SJCRH30 (cell line): Measurements from ENCODE around the gene NUTM1. TPM values are rescaled to one million over a fixed set of nuclear protein-coding genes. Genes with fewer than 3 reads are reported as not detected.
"Not testable (repeated sequence)": the region's sequence is repeated elsewhere in the genome, so short reads cannot be mapped to it uniquely, and the experiment has no call there.

Source experiments
- DNase-seq, 2 experiments: peaks; one replicate each; pipeline ENCODE4 v3.0.0-alpha.2; 2015 to 2020
- H3K27ac ChIP-seq: fragments of 250-450 bp; sonication (Bioruptor Pico); 2 replicates; pipeline ENCODE4 v1.5.1; 2020; ENCODE audit warnings: mild to moderate bottlenecking, moderate library complexity
- H3K27me3 ChIP-seq: fragments of 250-450 bp; sonication (Bioruptor Pico); 2 replicates; pipeline ENCODE4 v1.5.1; 2020; ENCODE audit warnings: mild to moderate bottlenecking, moderate library complexity
- H3K36me3 ChIP-seq: fragments of 250-450 bp; sonication (Bioruptor Pico); 2 replicates; pipeline ENCODE4 v1.5.1; 2020; ENCODE audit warnings: mild to moderate bottlenecking, moderate library complexity
- H3K4me1 ChIP-seq: fragments of 250-450 bp; sonication (Bioruptor Pico); 2 replicates; pipeline ENCODE4 v1.5.1; 2020; ENCODE audit warnings: mild to moderate bottlenecking, moderate library complexity
- H3K4me3 ChIP-seq: fragments of 250-450 bp; sonication (Bioruptor Pico); 2 replicates; pipeline ENCODE4 v1.5.1; 2020; ENCODE audit warnings: mild to moderate bottlenecking, moderate library complexity
- H3K9me3 ChIP-seq: fragments of 250-450 bp; sonication (Bioruptor Pico); replicated peaks from 2 replicates; pipeline ENCODE4 v1.5.1; 2020; ENCODE audit warnings: mild to moderate bottlenecking, moderate library complexity
- total RNA-seq: library from RNA; depleted of rRNA; stranded (reverse); fragments of >200 nt; shearing (Covaris generic); gene quantifications from 2 replicates; pipeline ENCODE4 v1.2.3, GENCODE V29; 2014

The NUTM1 gene
- total RNA-seq, 1 experiment from 2014 or later: 0.04 TPM

DNA sequence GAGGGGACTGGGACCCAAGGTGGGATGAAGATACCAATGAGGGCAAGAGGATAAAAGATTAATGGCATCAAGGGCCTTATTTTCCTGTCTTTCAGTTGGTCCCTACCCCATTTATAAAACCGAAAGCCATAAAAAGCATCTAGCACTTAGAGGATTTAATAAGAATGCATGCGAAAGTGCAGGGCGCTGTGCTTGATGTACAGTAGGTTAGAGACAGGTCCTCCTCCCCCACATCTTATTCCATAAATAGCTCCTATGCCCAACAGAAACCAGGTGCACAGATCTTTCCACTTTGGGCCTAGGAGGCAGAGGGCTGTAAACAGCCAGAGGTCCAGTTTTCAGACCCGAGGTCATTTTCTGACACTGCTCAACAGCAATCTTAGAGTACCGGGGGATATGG lies 22.7 kb downstream of the NUTM1 start:
- Histone ChIP-seq H3K9me3 (no peaks in the 10 kb centered on the region), H3K36me3 (peaks cover 7% of the 10 kb centered on the region), H3K27me3 (no peaks in the 10 kb centered on the region), H3K4me3 (peak overlapping the region; percentile 84), H3K27ac (no peak overlapping the region), H3K4me1 (peaks cover 6% of the 10 kb centered on the region; the same call in 1 of the 2 replicates)
- DNase-seq: no peak

GRCh38 chr15:34366271-34367065 lies 23.4 kb downstream of the NUTM1 start:
- peak overlapping the region; percentile 84 for H3K4me3 ChIP-seq
- H3K9me3 ChIP-seq: no peaks in the 10 kb centered on the region
- peak overlapping the region; percentile 80 for H3K27ac ChIP-seq
- peaks cover 6% of the 10 kb centered on the region; the same call in 1 of the 2 replicates for H3K4me1 ChIP-seq
- no peaks in the 10 kb centered on the region for H3K27me3 ChIP-seq
- peaks cover 7% of the 10 kb centered on the region for H3K36me3 ChIP-seq
- peak; percentile 73 to 75 for DNase-seq

GRCh38 chr15:34367101-34368081 lies 24.3 kb downstream of the NUTM1 start, which contains the start of gene LPCAT4:
Gene LPCAT4 (minus strand): TSS chr15:34367196. CDS start chr15:34367100, 96 bp downstream.
- DNase-seq: peak; percentile 89 to 91
- Histone ChIP-seq H3K4me1 (peaks cover 6% of the 10 kb centered on the region; the same call in 1 of the 2 replicates), H3K36me3 (peaks cover 7% of the 10 kb centered on the region)

DNA sequence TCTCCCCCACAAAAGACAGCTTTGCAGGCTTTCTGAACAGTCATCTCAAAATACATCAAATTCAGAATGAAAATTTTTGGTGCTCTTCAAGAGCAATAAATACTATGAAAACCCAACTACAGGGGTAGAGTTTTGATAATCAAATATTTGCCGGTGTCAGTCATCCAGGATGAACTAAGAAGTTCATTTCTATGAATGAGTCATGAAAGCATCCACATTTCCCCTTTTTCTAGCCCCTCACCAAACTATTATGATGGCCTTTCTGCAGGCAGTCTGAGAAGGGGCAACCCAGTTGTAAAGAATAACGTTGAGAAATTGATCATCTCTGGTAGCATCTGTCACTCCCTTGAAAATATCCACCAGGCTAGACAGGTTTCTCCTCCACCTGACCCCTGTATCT lies 27.0 kb downstream of the NUTM1 start:
- Histone ChIP-seq H3K27me3 (no peaks in the 10 kb centered on the region), H3K9me3 (no peaks in the 10 kb centered on the region), H3K4me3 (no peak overlapping the region), H3K4me1 (peaks cover 6% of the 10 kb centered on the region; the same call in 1 of the 2 replicates), H3K27ac (no peak overlapping the region), H3K36me3 (peaks cover 3% of the 10 kb centered on the region; the same call in 1 of the 2 replicates)
- DNase-seq: no peak

More at GRCh38 chr15:34367101-34368081, 24.3 kb downstream of the NUTM1 start, which contains the start of gene LPCAT4:
- no peaks in the 10 kb centered on the region for H3K27me3 ChIP-seq
- H3K4me3 ChIP-seq: peak within 1 kb of the TSS; percentile 84
- peak within 1 kb of the TSS; percentile 92 for H3K27ac ChIP-seq
- no peaks in the 10 kb centered on the region for H3K9me3 ChIP-seq

- DNase-seq: no peak
- H3K36me3 ChIP-seq: no peaks in the 10 kb centered on the region
- no peaks in the 10 kb centered on the region for H3K27me3 ChIP-seq
- no peak overlapping the region for H3K4me3 ChIP-seq
- peaks cover 4% of the 10 kb centered on the region; the same call in 1 of the 2 replicates for H3K4me1 ChIP-seq
- no peak overlapping the region for H3K27ac ChIP-seq
- no peaks in the 10 kb centered on the region for H3K9me3 ChIP-seq
These were observed 27.5 kb downstream of the NUTM1 start for GRCh38 chr15:34370643-34371042.

GRCh38 chr15:34373951-34374350 lies 30.8 kb downstream of the NUTM1 start:
- no peak overlapping the region for H3K4me3 ChIP-seq
- no peak for DNase-seq
- no peaks in the 10 kb centered on the region for H3K4me1 ChIP-seq
- no peak overlapping the region for H3K27ac ChIP-seq
- no peaks in the 10 kb centered on the region for H3K27me3 ChIP-seq
- no peaks in the 10 kb centered on the region for H3K36me3 ChIP-seq
- no peaks in the 10 kb centered on the region for H3K9me3 ChIP-seq

DNA sequence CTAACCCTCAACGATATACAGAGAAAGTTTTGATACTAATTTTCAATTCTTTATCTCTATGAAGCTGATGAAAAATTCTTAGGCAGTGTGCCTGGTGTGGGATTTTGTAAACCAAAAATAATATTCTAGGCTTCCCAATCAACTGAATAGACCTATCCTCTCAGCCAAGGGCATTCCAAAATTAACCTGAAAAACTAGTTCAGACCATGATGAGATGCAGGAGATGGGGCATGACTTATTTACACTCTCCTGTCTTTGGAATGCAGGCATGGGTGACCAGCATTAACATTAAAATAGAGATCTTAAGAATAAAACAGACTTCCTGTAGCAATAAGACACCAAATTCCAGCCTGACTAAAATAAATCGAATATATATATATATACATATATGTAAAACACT lies 31.7 kb downstream of the NUTM1 start:
- H3K27me3 ChIP-seq: no peaks in the 10 kb centered on the region
- DNase-seq: no peak
- no peaks in the 10 kb centered on the region for H3K4me1 ChIP-seq
- H3K9me3 ChIP-seq: no peaks in the 10 kb centered on the region
- H3K36me3 ChIP-seq: no peaks in the 10 kb centered on the region
- H3K4me3 ChIP-seq: no peak overlapping the region
- H3K27ac ChIP-seq: no peak overlapping the region

GRCh38 chr15:34375541-34375940 lies 32.4 kb downstream of the NUTM1 start:
- not testable (repeated sequence) for H3K36me3 ChIP-seq, H3K27me3 ChIP-seq, H3K27ac ChIP-seq, H3K4me1 ChIP-seq, H3K4me3 ChIP-seq, H3K9me3 ChIP-seq, DNase-seq

DNA sequence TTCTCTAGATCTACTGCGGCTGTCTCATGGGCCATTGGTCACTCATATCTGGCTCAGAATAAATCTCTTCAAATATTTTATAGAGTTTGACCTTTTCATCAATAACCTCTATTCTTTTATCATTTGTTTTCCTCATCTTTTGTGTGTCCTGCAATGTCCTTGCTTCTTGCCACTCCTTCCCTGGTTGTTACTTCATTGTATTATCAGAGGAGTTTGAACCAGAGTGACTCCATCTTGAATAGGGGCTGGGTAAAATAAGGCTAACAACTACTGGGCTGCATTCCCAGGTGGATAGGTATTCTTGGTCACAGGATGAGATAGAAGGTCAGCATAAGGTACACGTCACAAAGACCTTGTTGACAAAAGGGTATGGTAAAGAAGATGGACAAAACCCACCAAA lies 33.7 kb downstream of the NUTM1 start:
- Histone ChIP-seq H3K36me3 (no peaks in the 10 kb centered on the region), H3K9me3 (no peaks in the 10 kb centered on the region), H3K4me3 (no peak overlapping the region), H3K27ac (no peak overlapping the region), H3K27me3 (no peaks in the 10 kb centered on the region), H3K4me1 (no peaks in the 10 kb centered on the region)
- no peak for DNase-seq

DNA sequence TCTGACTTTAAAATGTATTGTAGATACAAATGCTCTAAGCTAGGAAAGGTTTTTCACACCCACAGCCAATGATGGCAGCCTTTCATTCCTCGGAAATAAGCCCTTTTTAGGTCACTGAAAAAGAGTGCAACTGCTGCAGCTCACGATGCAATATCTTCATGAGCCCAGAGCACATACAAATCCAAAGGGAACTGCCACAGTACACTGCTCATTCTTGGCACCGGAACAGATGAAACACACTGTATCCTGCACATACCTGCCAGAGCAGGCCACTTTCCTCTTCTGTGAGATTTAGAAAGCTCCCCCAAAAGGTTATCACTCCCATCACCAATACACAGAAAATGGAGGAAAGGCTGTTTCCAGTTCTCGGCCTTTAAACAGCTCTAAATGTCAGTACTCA lies 37.4 kb downstream of the NUTM1 start:
- not testable (repeated sequence) for H3K4me1 ChIP-seq, H3K36me3 ChIP-seq, H3K4me3 ChIP-seq, H3K27ac ChIP-seq, DNase-seq, H3K9me3 ChIP-seq, H3K27me3 ChIP-seq

DNA sequence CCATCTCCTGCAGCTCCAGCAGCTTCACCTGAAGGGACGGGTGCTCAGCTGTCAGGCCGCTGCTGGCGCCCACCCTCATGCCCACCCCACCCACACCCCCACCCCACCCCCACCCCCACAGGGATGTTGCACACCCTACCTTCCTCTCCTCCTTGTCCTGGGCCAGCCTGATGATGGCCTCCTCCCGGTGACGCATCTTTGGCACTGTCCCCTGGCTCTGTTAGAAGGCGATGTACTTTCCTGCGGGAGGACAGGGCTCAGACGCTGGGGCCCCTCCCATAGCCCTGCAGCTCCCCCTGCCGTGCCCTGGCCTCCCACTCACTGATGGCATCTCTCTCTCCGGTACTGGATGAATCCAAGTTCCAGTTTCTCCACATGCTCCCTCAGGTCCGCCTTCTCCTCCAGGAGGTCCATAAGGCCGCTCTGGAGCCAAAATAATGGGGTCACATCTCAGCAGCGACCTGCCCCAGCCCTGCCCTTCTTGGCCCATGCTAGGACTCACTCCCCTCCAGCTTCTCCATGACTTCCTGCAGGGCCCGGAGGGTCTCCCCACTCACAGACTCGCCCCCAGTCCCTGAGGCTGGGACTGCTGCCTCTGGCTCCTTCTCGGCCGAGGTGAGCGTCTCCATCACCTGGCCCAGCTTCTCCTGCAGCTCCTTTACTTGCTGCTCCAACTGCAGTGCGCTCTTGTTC lies 38.9 kb downstream of the NUTM1 start:
- not testable (repeated sequence) for H3K4me3 ChIP-seq, H3K27ac ChIP-seq, H3K4me1 ChIP-seq, H3K36me3 ChIP-seq, DNase-seq, H3K27me3 ChIP-seq, H3K9me3 ChIP-seq

DNA sequence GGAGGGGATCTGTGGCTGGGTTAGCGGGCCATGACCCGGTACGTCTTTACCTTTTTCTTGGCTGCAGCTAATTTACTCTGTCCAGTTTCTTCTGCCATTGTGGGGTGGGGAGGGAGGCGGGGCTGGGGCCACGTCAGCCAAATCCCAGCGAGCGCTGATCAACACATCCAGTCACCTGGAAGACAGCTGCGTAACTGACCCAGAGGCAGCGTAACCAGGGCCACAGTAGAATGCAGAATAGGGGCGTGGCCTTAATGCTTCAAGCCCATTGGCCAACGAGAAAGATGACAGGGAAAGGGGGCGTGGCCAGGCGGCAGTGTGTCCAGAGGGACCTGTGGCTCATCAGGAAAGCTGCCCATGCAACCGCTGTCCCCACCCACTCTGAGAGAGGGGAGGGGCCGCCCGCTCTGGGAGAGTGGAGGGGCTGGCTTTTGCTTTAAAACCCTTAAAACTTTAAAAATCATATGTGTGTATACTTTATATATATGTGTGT lies 46.5 kb downstream of the NUTM1 start:
- not testable (repeated sequence) for H3K27me3 ChIP-seq, H3K4me1 ChIP-seq, H3K36me3 ChIP-seq, H3K4me3 ChIP-seq, DNase-seq, H3K27ac ChIP-seq, H3K9me3 ChIP-seq

- not testable (repeated sequence) for H3K27me3 ChIP-seq, H3K4me3 ChIP-seq, DNase-seq
These were observed 49.9 kb downstream of the NUTM1 start for GRCh38 chr15:34392981-34393380.

GRCh38 chr15:34397637-34398259 lies 54.6 kb downstream of the NUTM1 start:
- not testable (repeated sequence) for DNase-seq, H3K9me3 ChIP-seq, H3K27me3 ChIP-seq, H3K27ac ChIP-seq, H3K4me3 ChIP-seq, H3K4me1 ChIP-seq, H3K36me3 ChIP-seq

More at GRCh38 chr15:34392981-34393380, 49.9 kb downstream of the NUTM1 start:
- H3K27ac ChIP-seq, H3K36me3 ChIP-seq, H3K9me3 ChIP-seq, H3K4me1 ChIP-seq: not testable (repeated sequence)
